Measurements from ENCODE around the gene CAMSAP1.

GRCh38 chr9:135840539-135840938, 66.8 kb downstream of the CAMSAP1 start:
- TF ChIP-seq CTCF (IDR thresholded peaks at IDR 0.05) (no peak), POLR2A (IDR thresholded peaks at IDR 0.05) (no peak)
